Measurements from ENCODE around the gene PLEKHA7.

GRCh38 chr11:16817351-16817750 lies 196.9 kb downstream of the PLEKHA7 start:
- TF ChIP-seq POLR2AphosphoS5 (IDR thresholded peaks at IDR 0.05; ENCODE audit: low read depth, low read length) = no peak
- peak; percentile 55; the same call in 1 of the 2 replicates for TF ChIP-seq SPI1 (IDR thresholded peaks at IDR 0.05; ENCODE audit: low read depth, low read length)
- TF ChIP-seq POLR2A (IDR thresholded peaks at IDR 0.05; ENCODE audit: low read depth, low read length) = no peak
- no peak for TF ChIP-seq TAF1 (IDR thresholded peaks at IDR 0.05; ENCODE audit: low read depth, low read length)
- TF ChIP-seq PAX5 (IDR thresholded peaks at IDR 0.05; ENCODE audit: insufficient read depth, low read length, severe bottlenecking) = no peak
- no peak for TF ChIP-seq POU2F2 (IDR thresholded peaks at IDR 0.05; ENCODE audit: low read depth, low read length)

Data from GM12891 (cell line).